ENCODE measurements around the gene ALDOB.

GRCh38 chr9:101481261-101481660 lies 45.7 kb upstream of the ALDOB start:
- TF ChIP-seq CTCF (conservative IDR thresholded peaks at IDR 0.05) (no peak), ZFX (IDR thresholded peaks at IDR 0.05) (no peak)

All from C4-2B (cell line).